Breast epithelium (tissue), 4 donors: Measurements from ENCODE around the gene C14orf180. TPM values are rescaled to one million over a fixed set of nuclear protein-coding genes. Genes with fewer than 3 reads are reported as not detected.

Experiments
- DNase-seq, 2 donors: peaks; one replicate each; pipeline ENCODE4 v3.0.0-alpha.2; 2019; ENCODE audit warnings: low spot score in 2 of 2
- H3K27ac ChIP-seq, 2 donors: fragments of 200-600 bp; sonication (generic) in 1 of 2; one replicate each; pipeline ENCODE4 v1.5.1; 2016 to 2019; ENCODE audit warnings: mild to moderate bottlenecking in 1 of 2
- H3K27me3 ChIP-seq, 2 donors: fragments of 200-600 bp; sonication (generic) in 1 of 2; one replicate each; pipeline versions ENCODE4 v1.5.1 to v1.6.0; 2017 to 2019; ENCODE audit warnings: control low read depth in 1 of 2, mild to moderate bottlenecking in 1 of 2
- H3K36me3 ChIP-seq: fragments of 200-600 bp; one replicate; pipeline ENCODE4 v1.5.1; 2019
- H3K4me1 ChIP-seq, 2 donors: fragments of 200-600 bp; sonication (generic); one replicate each; pipeline ENCODE4 v1.5.1; 2016 to 2019; ENCODE audit warnings: control low read depth in 1 of 2
- H3K4me3 ChIP-seq, 3 donors: fragments of 200-600 bp; sonication (generic); 1 replicate in 2 of 3; 2 replicates in 1 of 3; pipeline ENCODE4 v1.5.1; 2016 to 2019; ENCODE audit warnings: mild to moderate bottlenecking in 3 of 3, moderate library complexity in 2 of 3
- H3K9me3 ChIP-seq, 2 donors: fragments of 200-600 bp; sonication (generic) in 1 of 2; one replicate each; pipeline ENCODE4 v1.5.1; 2016 to 2019; ENCODE audit warnings: control low read depth in 1 of 2
- CTCF ChIP-seq, 3 donors: fragments of 450-650 bp; IDR thresholded peaks; one replicate each; pipeline ENCODE4 v1.5.1; 2016 to 2017; ENCODE audit warnings: antibody characterized with exemption in 3 of 3, mild to moderate bottlenecking in 3 of 3, moderate library complexity in 3 of 3
- POLR2A ChIP-seq: fragments of 450-650 bp; IDR thresholded peaks from one replicate; pipeline ENCODE4 v1.6.1; 2016; ENCODE audit warnings: antibody characterized with exemption, mild to moderate bottlenecking, moderate library complexity
- POLR2AphosphoS5 ChIP-seq, 3 donors: sonication (generic); formaldehyde crosslinking; IDR thresholded peaks; one replicate each; pipeline ENCODE4 v1.6.1; 2017; ENCODE audit warnings: antibody characterized with exemption in 3 of 3
- intact Hi-C: fragments of 100-400 bp; cut with DNase I; formaldehyde crosslinking; loops from one replicate; pipeline ENCODE4 v1.15.1; 2023; ENCODE audit warnings: low total_unique reads
- total RNA-seq, 3 donors: library from RNA; depleted of rRNA; stranded (reverse); fragments of >200 nt; gene quantifications; one replicate each; pipeline ENCODE4 v1.1.0, GENCODE V29; 2016

The C14orf180 gene
- total RNA-seq, 3 donors from 2014 or later: 1.3 to 32.3 (median 4.2) TPM

GRCh38 chr14:104590240-104590965, 10.8 kb downstream of the C14orf180 start:
- intact Hi-C loops: no loop called here
- no peaks in the 10 kb centered on the region for H3K9me3 ChIP-seq
- H3K4me3 ChIP-seq: no peak overlapping the region
- no peak for DNase-seq
- peaks cover 0 to 22% of the 10 kb centered on the region in 2 donors for H3K27me3 ChIP-seq
- TF ChIP-seq POLR2AphosphoS5 (IDR thresholded peaks at IDR 0.05) (no peak), CTCF (IDR thresholded peaks at IDR 0.05) (no peak), POLR2A (no peak)
- H3K4me1 ChIP-seq: no peaks in the 10 kb centered on the region
- no peak overlapping the region for H3K27ac ChIP-seq
- H3K36me3 ChIP-seq: no peaks in the 10 kb centered on the region

- intact Hi-C loops: no loop called here
- H3K9me3 ChIP-seq: no peaks in the 10 kb centered on the region
Measured at GRCh38 chr14:104591031-104591430, 11.5 kb downstream of the C14orf180 start.

GRCh38 chr14:104591506-104592291, 12.1 kb downstream of the C14orf180 start:
- Histone ChIP-seq H3K27ac (no peak overlapping the region), H3K9me3 (no peaks in the 10 kb centered on the region), H3K4me1 (no peaks in the 10 kb centered on the region), H3K27me3 (peaks cover 0 to 26% of the 10 kb centered on the region in 2 donors), H3K4me3 (no peak overlapping the region), H3K36me3 (no peaks in the 10 kb centered on the region)
- intact Hi-C loops: no loop called here
- TF ChIP-seq CTCF (IDR thresholded peaks at IDR 0.05) (no peak), POLR2A (no peak), POLR2AphosphoS5 (IDR thresholded peaks at IDR 0.05) (no peak)
- DNase-seq: no peak

More at GRCh38 chr14:104591031-104591430, 11.5 kb downstream of the C14orf180 start:
- Histone ChIP-seq H3K27me3 (peaks cover 0 to 26% of the 10 kb centered on the region in 2 donors), H3K36me3 (no peaks in the 10 kb centered on the region), H3K27ac (no peak overlapping the region), H3K4me1 (no peaks in the 10 kb centered on the region), H3K4me3 (no peak overlapping the region)
- DNase-seq: no peak
- no peak for TF ChIP-seq POLR2AphosphoS5 (IDR thresholded peaks at IDR 0.05)
- TF ChIP-seq CTCF (IDR thresholded peaks at IDR 0.05): no peak
- no peak for TF ChIP-seq POLR2A

- intact Hi-C loops: no loop called here
- no peaks in the 10 kb centered on the region for H3K36me3 ChIP-seq
- peaks cover 0 to 25% of the 10 kb centered on the region in 2 donors for H3K27me3 ChIP-seq
- H3K4me1 ChIP-seq: no peaks in the 10 kb centered on the region
- TF ChIP-seq POLR2A (no peak), POLR2AphosphoS5 (IDR thresholded peaks at IDR 0.05) (no peak)
- no peak for DNase-seq
- H3K4me3 ChIP-seq: no peak overlapping the region
- H3K9me3 ChIP-seq: no peaks in the 10 kb centered on the region
- no peak overlapping the region for H3K27ac ChIP-seq
Measured at GRCh38 chr14:104592292-104592672, 12.7 kb downstream of the C14orf180 start.

- no peaks in the 10 kb centered on the region for H3K9me3 ChIP-seq
- H3K27me3 ChIP-seq: peaks cover 0 to 25% of the 10 kb centered on the region in 2 donors
- peak overlapping the region in 1 of 2 donors; percentile 81 for H3K27ac ChIP-seq
- no peak overlapping the region for H3K4me3 ChIP-seq
- H3K4me1 ChIP-seq: no peaks in the 10 kb centered on the region
- no peaks in the 10 kb centered on the region for H3K36me3 ChIP-seq
- no peak for DNase-seq
- TF ChIP-seq POLR2AphosphoS5 (IDR thresholded peaks at IDR 0.05): no peak
- no peak for TF ChIP-seq POLR2A
- intact Hi-C loops: no loop called here
Measured at GRCh38 chr14:104592785-104593184, 13.2 kb downstream of the C14orf180 start.

GRCh38 chr14:104593241-104593701, 13.7 kb downstream of the C14orf180 start:
- no peak overlapping the region for H3K4me3 ChIP-seq
- no peaks in the 10 kb centered on the region for H3K36me3 ChIP-seq
- no peak for DNase-seq
- H3K27me3 ChIP-seq: peaks cover 0 to 25% of the 10 kb centered on the region in 2 donors
- TF ChIP-seq POLR2AphosphoS5 (IDR thresholded peaks at IDR 0.05) (no peak), CTCF (IDR thresholded peaks at IDR 0.05) (no peak), POLR2A (no peak)
- H3K9me3 ChIP-seq: no peaks in the 10 kb centered on the region
- no peaks in the 10 kb centered on the region for H3K4me1 ChIP-seq
- H3K27ac ChIP-seq: peak overlapping the region in 1 of 2 donors; percentile 81
- intact Hi-C loops: no loop called here
